Measurements from ENCODE around the gene FAM13B.
"Not testable (repeated sequence)": the region's sequence is repeated elsewhere in the genome, so short reads cannot be mapped to it uniquely, and the experiment has no call there.

Gene FAM13B

GRCh38 chr5:137975208-137975607 is 57.7 kb downstream of the FAM13B start:
- DNase-seq (ENCODE audit: low spot score) = no peak

DNA sequence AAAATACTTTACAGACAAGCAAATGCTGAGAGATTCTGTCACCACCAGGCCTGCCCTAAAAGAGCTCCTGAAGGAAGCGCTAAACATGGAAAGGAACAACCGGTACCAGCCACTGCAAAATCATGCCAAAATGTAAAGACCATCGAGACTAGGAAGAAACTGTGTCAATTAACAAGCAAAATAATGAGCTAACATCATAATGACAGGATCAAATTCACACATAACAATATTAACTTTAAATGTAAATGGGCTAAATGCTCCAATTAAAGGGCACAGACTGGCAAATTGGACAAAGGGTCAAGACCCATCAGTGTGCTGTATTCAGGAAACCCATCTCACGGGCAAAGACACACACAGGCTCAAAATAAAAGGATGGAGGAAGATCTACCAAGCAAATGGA is 62.5 kb downstream of the FAM13B start:
- not testable (repeated sequence) for DNase-seq (ENCODE audit: low spot score)

DNA sequence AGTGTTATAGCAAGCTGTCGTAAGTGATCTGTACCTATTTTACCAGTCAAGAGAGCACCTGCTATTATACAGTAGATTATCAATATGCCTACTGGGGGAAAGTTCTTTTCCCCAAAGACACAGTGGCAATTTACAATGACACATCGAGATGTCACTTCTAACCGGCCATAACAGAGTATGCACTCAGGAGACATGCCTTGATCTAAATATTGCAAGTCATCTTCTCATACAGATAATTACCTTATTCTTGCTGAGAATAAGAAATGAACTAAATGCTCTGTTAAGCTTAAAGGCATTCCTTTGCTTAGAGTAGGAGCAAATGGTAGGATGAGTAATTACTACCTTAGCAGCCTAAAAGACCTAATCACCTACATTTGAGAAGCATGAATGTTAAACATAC is 72.1 kb downstream of the FAM13B start:
- no peak for DNase-seq (ENCODE audit: low spot score)

DNA sequence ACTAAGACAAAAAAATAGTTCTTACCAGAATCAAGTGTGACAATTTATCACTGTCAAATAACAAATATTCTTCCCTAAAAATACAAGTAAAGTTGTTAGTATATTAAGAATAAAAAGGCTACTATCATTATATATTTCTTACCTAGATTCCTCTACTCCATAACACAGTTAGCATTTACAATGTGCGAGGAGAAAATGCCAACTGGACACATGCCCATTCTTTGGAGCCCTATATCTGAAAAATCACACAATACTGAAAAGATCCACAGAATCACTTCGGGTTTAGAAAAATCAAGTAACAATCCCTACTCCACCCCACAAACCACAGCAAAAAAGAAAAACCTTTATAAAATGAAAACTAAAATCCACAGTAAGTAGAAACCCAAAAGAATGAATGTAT is 72.7 kb downstream of the FAM13B start:
- DNase-seq (ENCODE audit: low spot score) = no peak

DNA sequence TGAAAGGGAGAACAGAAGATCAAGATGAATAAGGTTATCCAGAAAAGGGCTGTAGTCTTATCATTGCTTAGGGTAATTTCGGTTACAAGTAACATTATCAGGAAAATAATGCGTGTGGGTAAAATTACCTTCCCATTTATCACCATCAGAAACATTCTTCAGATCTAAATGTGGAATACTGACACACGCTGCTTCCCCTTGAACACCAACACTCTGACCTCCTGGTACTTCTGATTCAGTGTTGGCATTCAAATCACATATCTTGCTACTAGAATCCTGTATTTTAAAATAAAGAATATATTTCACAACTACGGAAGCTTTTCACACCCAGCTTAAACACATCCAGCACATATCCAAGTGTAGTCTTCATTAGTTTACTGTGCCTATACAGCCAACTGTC is 73.4 kb downstream of the FAM13B start:
- no peak for DNase-seq (ENCODE audit: low spot score)

GRCh38 chr5:137957948-137958347 is 74.9 kb downstream of the FAM13B start:
- DNase-seq (ENCODE audit: low spot score) = no peak

GRCh38 chr5:137954131-137954879 is 78.6 kb downstream of the FAM13B start:
- no peak for DNase-seq (ENCODE audit: low spot score)

DNA sequence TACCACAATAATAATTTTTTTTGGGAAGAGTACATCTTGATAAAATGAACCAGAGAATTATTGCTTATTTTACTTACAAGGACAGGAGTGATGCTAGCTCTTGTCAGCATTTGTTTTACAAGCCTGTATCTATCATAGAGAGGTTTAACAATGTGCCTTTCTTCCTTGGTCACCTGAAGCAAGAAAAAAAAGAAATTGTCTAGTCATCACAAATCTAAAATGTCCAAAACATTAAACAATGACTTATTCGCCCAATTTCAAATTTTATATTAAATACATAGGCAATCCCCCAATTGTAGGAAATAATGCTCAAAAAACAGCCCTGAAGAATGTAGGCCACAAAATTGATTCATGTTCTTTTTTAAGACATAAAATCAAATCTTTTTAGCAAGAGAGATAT is 87.1 kb downstream of the FAM13B start:
- no peak for DNase-seq (ENCODE audit: low spot score)

DNA sequence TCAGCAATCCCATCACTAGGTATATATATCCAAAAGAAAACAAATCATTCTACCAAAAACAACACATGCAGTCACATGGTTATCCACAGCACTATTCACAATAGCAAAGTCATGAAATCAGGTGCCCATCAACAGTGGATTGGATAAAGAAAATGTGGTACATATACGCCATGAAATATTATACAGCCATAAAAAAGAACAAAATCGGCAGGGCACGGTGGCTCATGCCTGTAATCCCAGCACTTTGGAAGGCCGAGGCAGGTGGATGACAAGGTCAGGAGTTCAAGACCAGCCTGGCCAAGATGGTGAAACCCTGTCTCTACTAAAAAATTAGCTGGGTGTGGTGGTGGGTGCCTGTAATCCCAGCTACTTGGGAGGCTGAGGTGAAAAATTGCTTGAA is 88.6 kb downstream of the FAM13B start:
- DNase-seq (ENCODE audit: low spot score) = not testable (repeated sequence)

GRCh38 chr5:137939331-137939730 is 93.5 kb downstream of the FAM13B start:
- DNase-seq (ENCODE audit: low spot score) = no peak

GRCh38 chr5:137938751-137939143 is 94.1 kb downstream of the FAM13B start:
- DNase-seq (ENCODE audit: low spot score) = no peak

DNA sequence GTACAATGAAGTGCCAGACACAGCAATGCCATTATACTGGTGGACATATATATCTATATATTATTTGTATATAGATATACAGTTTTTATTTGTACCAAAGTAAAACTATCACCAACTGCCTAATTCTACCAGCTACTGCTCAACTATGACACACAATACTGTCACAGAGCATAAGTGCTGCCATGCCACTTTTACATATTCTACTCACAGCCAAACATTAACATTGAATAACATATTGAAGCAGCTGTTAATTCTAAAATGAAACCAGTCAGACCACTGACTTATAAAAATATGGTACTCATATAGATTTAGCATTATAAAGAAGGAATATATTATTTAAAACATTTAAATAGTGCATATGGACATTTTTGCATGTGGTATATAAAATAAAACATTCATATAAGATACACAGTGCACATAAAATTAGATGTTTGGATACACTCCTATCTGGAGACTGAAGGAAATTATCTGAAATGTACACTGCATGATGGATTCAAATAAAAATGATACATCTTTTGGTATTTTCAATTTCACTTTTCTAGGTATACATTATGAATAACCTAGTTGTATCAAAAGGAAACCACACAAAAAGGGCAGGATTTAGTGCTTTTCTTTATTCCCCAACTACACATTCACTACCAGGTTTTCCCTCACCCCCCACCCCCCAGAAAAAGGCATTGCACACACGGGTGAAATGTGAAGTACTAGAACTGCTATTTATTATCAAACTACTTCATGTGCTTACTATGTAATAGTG is 94.7 kb downstream of the FAM13B start:
- no peak for DNase-seq (ENCODE audit: low spot score)

DNA sequence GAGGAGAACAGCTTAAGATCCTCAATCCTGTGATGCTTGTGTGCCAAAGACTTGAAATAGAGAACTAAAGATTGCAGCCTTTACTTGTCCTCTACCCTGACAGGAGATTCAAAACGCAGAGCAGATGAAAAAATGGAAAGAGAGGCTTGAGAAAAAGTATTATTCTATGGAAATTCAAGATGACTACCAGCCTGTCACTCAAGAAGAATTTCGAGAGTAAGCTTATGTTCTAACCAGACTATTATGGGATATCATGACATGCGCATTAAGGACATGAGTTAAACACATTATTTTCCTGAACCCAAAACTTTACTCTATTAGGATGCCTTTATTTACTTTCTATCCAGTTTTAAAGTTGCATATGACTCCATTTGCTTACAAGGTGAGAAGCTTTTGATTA is 97.2 kb downstream of the FAM13B start:
- DNase-seq (ENCODE audit: low spot score) = no peak

- DNase-seq (ENCODE audit: low spot score) = no peak
Observed at GRCh38 chr5:137935190-137935589, 97.7 kb downstream of the FAM13B start.

DNA sequence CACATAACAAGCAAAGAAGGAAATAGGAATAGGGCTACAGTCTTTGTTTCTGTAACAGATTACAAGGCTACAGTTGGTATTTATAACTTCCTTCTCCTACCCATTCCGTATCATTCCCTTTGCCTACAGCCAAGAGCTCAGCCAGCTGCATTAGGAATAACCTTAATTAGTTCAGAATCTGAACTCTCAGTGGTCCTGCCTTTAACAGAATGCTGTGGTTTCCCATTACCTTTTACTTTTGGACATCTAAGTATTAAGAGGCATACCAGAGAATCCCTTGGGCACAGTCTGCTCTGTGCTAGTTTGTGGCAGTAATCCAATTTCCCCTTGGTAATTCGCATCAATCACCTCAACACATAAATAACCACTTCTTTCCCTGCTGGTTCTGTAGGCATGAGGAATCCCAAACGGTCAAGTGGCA is 99.4 kb downstream of the FAM13B start:
- no peak for DNase-seq (ENCODE audit: low spot score)

- no peak for DNase-seq (ENCODE audit: low spot score)
Observed at GRCh38 chr5:137932800-137933199, 100.1 kb downstream of the FAM13B start.

DNA sequence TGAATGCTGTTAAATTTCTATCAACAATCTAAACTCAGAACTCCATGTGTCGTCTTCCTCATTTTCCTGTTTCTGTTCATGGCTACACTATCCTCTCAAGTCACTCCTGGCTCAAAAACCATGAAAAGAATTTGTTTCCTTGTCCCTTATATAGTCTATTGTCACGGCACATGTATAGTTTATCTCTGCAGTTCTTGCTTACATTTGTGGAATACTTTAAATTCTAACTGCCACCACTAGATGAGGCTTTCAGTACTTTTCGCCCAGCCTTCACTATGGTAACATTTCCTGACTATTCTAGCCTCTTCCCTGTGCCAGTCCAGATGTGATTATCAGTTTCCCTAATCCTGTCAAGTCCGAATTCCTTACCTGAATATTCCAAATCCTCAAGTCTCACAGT is 109.0 kb downstream of the FAM13B start:
- DNase-seq (ENCODE audit: low spot score) = no peak

DNA sequence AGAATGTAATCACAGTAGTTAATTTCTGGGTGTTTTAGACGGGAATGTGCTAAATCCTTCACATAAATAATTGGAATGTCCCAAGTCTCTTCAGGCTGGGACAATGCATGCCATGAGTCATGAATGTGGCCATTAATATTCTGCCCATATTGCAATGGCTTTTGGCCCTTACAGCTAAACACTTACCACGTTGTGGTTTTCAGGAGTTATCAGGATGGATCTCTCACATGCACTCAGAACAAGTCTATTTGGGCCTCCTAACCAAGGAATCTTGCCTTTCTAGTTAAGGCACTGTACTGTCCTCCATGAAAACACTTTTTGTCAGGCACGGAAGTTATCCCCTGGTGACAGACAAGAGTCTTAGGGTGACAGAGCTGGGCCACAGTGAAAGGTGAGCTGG is 110.9 kb downstream of the FAM13B start:
- DNase-seq (ENCODE audit: low spot score) = peak; percentile 34

DNA sequence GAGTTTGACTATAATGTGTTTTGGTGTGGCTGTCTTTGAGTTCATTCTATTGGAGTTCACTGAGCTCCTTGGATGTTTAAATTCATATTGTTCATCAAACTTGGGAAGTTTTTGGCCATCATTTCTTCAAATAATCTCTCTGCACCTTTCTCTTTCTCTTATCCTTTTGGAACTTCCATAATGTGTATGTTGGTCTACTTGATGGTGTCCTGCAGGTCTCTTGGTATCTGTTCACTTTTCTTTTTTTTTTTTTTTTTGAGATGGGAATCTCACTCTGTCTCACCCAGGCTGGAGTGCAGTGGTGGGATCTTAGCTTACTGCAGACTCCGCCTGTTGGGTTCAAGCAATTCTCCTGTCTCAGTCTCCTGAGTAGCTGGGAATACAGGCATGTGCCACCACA is 116.0 kb downstream of the FAM13B start:
- DNase-seq (ENCODE audit: low spot score) = no peak

GRCh38 chr5:137914758-137915157 is 118.1 kb downstream of the FAM13B start:
- DNase-seq (ENCODE audit: low spot score) = no peak

GRCh38 chr5:137902408-137903133 is 130.3 kb downstream of the FAM13B start:
- DNase-seq (ENCODE audit: low spot score) = no peak

DNA sequence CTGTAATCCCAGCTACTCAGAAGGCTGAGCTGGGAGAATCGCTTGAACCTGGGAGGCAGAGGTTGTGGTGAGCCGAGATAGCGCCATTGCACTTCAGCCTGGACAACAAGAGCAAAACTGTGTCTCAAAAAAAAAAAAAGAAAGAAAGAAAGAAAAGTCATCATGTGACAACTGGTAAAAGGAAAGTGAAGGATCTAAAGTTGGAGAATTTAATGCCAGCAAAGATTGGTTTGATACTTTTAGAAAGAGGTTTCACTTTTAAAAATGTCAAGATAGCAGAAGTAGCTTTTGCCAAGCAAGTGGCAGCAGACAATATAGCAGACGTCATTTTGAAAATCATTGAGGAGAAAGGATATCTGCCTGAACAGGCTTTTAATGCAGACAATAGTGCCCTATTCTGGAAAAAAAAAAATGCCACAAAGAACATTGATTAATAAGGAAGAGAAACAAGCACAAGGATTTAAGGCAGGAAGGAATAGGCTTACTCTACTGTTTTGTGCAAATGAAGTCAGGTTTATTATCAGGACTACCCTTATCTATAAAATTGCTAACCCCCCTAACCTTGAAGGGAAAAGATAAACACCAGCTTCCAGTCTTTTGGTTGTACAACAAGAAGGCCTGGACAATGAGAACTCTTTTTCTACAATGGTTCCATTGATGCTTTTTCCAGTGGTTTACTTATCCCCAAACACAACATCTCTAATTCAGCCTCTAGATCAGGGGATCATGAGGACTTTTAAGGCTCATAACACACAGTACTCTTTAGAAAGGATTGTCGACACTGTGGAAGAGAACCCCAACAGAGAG is 131.7 kb downstream of the FAM13B start:
- no peak for DNase-seq (ENCODE audit: low spot score)
